Fibroblast of the aortic adventitia (primary cell): ENCODE results near the gene MARCKSL1. TPM values are rescaled to one million over a fixed set of nuclear protein-coding genes. Genes with fewer than 3 reads are reported as not detected.
A peak's percentile ranks its signal among the peaks of the same experiment; 100 is the strongest.

Experiments used
- DNase-seq: peaks from one replicate; pipeline ENCODE4 v3.0.0-alpha.2; 2010; ENCODE audit warnings: low read depth
- H3K4me3 ChIP-seq: 2 replicates; pipeline ENCODE4 v1.5.1; 2011; ENCODE audit warnings: low read depth, mild to moderate bottlenecking, control low read depth, low read length, moderate library complexity
- CTCF ChIP-seq: IDR thresholded peaks from 2 replicates; pipeline ENCODE4 v1.5.1; 2011; ENCODE audit warnings: mild to moderate bottlenecking, low read length, control low read depth, inconsistent platforms; ENCODE audit not compliant: insufficient read depth
- total RNA-seq: library from RNA; depleted of rRNA; stranded (reverse); fragments of >200 nt; gene quantifications from 2 replicates; pipeline ENCODE4 v1.2.3, GENCODE V29; 2012; ENCODE audit warnings: low replicate concordance

The MARCKSL1 gene
- 14.4 and 106 TPM in 2 replicates for total RNA-seq

GRCh38 chr1:32335790-32336590 lies at the start of gene MARCKSL1:
Gene MARCKSL1 (minus strand): TSS chr1:32336233. CDS start chr1:32336033, 200 bp downstream.
- no peak for TF ChIP-seq CTCF
- peak; percentile 57 for DNase-seq
- H3K4me3 ChIP-seq = peak within 1 kb of the TSS; percentile 77

- H3K4me3 ChIP-seq = no peak overlapping the region
- DNase-seq = no peak
- no peak for TF ChIP-seq CTCF
These were observed 44.0 kb upstream of the MARCKSL1 start for GRCh38 chr1:32380057-32380456.

- DNase-seq = no peak
- no peak for TF ChIP-seq CTCF
- no peak overlapping the region for H3K4me3 ChIP-seq
These were observed 41.6 kb upstream of the MARCKSL1 start for GRCh38 chr1:32377541-32378220.

GRCh38 chr1:32376199-32376598 lies 40.2 kb upstream of the MARCKSL1 start:
- TF ChIP-seq CTCF = no peak
- H3K4me3 ChIP-seq = no peak overlapping the region
- no peak for DNase-seq

- no peak overlapping the region for H3K4me3 ChIP-seq
- DNase-seq = no peak
- no peak for TF ChIP-seq CTCF
These were observed 38.1 kb upstream of the MARCKSL1 start for GRCh38 chr1:32373996-32374592.

- no peak for TF ChIP-seq CTCF
- H3K4me3 ChIP-seq = no peak overlapping the region
- no peak for DNase-seq
These were observed 36.2 kb upstream of the MARCKSL1 start for GRCh38 chr1:32372149-32372756.
